ENCODE data around the gene SLIT3. TPM values are rescaled to one million over a fixed set of nuclear protein-coding genes. Genes with fewer than 3 reads are reported as not detected.

SLIT3 gene
- total RNA-seq, 2 experiments from 2014 or later: not detected

- H3K4me1 Mint-ChIP-seq (ENCODE audit: low read depth): peaks cover 25% of the 10 kb centered on the region
- peaks cover 4% of the 10 kb centered on the region for H3K27me3 Mint-ChIP-seq
- intact Hi-C loops (cut with DNase I, micrococcal nuclease): no loop called here
- no peaks in the 10 kb centered on the region for H3K4me1 ChIP-seq (ENCODE audit: insufficient read depth, low read length)
- no peak overlapping the region for H3K4me3 ChIP-seq (ENCODE audit: low read length)
- TF ChIP-seq, protein P1, sequence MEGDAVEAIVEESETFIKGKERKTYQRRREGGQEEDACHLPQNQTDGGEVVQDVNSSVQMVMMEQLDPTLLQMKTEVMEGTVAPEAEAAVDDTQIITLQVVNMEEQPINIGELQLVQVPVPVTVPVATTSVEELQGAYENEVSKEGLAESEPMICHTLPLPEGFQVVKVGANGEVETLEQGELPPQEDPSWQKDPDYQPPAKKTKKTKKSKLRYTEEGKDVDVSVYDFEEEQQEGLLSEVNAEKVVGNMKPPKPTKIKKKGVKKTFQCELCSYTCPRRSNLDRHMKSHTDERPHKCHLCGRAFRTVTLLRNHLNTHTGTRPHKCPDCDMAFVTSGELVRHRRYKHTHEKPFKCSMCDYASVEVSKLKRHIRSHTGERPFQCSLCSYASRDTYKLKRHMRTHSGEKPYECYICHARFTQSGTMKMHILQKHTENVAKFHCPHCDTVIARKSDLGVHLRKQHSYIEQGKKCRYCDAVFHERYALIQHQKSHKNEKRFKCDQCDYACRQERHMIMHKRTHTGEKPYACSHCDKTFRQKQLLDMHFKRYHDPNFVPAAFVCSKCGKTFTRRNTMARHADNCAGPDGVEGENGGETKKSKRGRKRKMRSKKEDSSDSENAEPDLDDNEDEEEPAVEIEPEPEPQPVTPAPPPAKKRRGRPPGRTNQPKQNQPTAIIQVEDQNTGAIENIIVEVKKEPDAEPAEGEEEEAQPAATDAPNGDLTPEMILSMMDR (IDR thresholded peaks at IDR 0.05): no peak
- ChIA-PET POLR2A (no interaction called here), CTCF (no interaction called here)
- no peak overlapping the region for H3K27ac Mint-ChIP-seq
- H3K36me3 ChIP-seq (ENCODE audit: insufficient read depth, low read length): no peaks in the 10 kb centered on the region
- no peaks in the 10 kb centered on the region for H3K36me3 Mint-ChIP-seq (ENCODE audit: low read depth)
- H3K9me3 Mint-ChIP-seq: no peaks in the 10 kb centered on the region
- H3K9me3 ChIP-seq (ENCODE audit: control insufficient read depth in 1 of 2, insufficient read depth in 1 of 2, low read length in 2 of 2): no peaks in the 10 kb centered on the region
- H3K27me3 ChIP-seq (ENCODE audit: control insufficient read depth in 1 of 2, insufficient read depth in 2 of 2, low read length in 2 of 2): peaks cover 0 to 3% of the 10 kb centered on the region in 2 experiments
- no peak for ATAC-seq (ENCODE audit: poor library complexity)
- H3K27ac ChIP-seq (ENCODE audit: low read depth in 1 of 2, low read length in 2 of 2): no peak overlapping the region
- no peak for DNase-seq
- no peak overlapping the region for H3K4me3 Mint-ChIP-seq
These were observed 453.3 kb downstream of the SLIT3 start for GRCh38 chr5:168847511-168848073.

- intact Hi-C loops (cut with DNase I, micrococcal nuclease): no loop called here
- no peaks in the 10 kb centered on the region for H3K9me3 Mint-ChIP-seq
- TF ChIP-seq, protein P1 (IDR thresholded peaks at IDR 0.05): no peak
- peaks cover 2% of the 10 kb centered on the region for H3K4me1 Mint-ChIP-seq (ENCODE audit: low read depth)
- no peaks in the 10 kb centered on the region for H3K36me3 Mint-ChIP-seq (ENCODE audit: low read depth)
- no peak overlapping the region for H3K4me3 Mint-ChIP-seq
- ATAC-seq (ENCODE audit: poor library complexity) (no peak), DNase-seq (no peak)
- no peak overlapping the region for H3K4me3 ChIP-seq (ENCODE audit: low read length)
- ChIA-PET CTCF (no interaction called here), POLR2A (no interaction called here)
- H3K27me3 Mint-ChIP-seq: peaks cover 4% of the 10 kb centered on the region
- no peak overlapping the region for H3K27ac Mint-ChIP-seq
- peaks cover 0 to 3% of the 10 kb centered on the region in 2 experiments for H3K27me3 ChIP-seq (ENCODE audit: control insufficient read depth in 1 of 2, insufficient read depth in 2 of 2, low read length in 2 of 2)
- H3K27ac ChIP-seq (ENCODE audit: low read depth in 1 of 2, low read length in 2 of 2): no peak overlapping the region
- peaks cover 0 to under 1% of the 10 kb centered on the region in 2 experiments for H3K9me3 ChIP-seq (ENCODE audit: control insufficient read depth in 1 of 2, insufficient read depth in 1 of 2, low read length in 2 of 2)
- H3K36me3 ChIP-seq (ENCODE audit: insufficient read depth, low read length): no peaks in the 10 kb centered on the region
- H3K4me1 ChIP-seq (ENCODE audit: insufficient read depth, low read length): no peaks in the 10 kb centered on the region
These were observed 456.0 kb downstream of the SLIT3 start for GRCh38 chr5:168844922-168845296.

DNA sequence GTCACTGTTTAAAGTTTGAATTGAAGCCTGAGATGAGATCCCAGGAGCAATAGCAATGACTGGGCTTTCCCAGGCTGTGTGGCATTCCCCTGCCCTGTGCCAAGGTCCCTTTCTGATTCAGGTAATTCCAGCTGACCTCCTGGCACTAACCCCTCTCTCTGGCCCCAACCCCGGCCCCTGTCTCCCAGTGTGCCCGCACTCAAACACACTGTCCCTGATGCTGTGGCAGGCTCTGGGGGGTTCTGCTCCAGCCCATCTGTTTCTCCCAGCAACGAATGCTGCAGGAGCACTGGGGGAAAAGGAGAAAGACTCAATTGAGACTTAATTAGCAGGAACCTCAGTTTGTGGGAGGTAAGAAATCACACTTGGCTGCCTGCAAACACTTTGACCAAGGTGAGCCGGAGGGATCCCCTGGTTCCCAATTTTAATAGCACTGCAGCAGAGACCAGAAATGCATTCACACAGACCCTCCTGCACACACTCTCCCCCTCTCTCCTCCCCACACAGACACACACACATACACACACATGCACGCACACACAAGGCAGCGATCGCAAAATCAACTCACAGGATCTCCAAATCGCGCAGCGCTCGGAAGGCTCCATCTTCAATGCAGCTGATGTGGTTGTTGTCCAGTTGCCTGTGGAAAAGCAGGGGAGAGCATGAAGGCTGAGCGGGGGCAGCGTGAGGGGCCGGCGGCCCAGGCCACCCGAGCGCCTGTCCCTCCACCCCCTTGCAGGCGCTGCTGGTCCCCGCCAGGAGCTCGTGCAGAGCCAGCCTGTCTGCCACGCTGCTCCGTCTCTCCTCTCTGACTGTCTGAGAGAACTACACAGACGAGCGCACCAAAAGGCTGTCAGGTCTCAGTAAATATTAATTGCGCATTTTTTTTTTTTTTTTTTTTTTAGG, 456.7 kb downstream of the SLIT3 start:
- no peak for DNase-seq
- intact Hi-C loops (cut with DNase I, micrococcal nuclease): no loop called here
- Histone ChIP-seq H3K4me3 (ENCODE audit: low read length) (no peak overlapping the region), H3K27me3 (ENCODE audit: control insufficient read depth in 1 of 2, insufficient read depth in 2 of 2, low read length in 2 of 2) (peaks cover 0 to 3% of the 10 kb centered on the region in 2 experiments), H3K4me1 (ENCODE audit: insufficient read depth, low read length) (no peaks in the 10 kb centered on the region), H3K27ac (ENCODE audit: low read depth in 1 of 2, low read length in 2 of 2) (no peak overlapping the region), H3K9me3 (ENCODE audit: control insufficient read depth in 1 of 2, insufficient read depth in 1 of 2, low read length in 2 of 2) (peaks cover 0 to 3% of the 10 kb centered on the region in 2 experiments), H3K36me3 (ENCODE audit: insufficient read depth, low read length) (no peaks in the 10 kb centered on the region)
- Mint-ChIP-seq H3K9me3 (no peaks in the 10 kb centered on the region), H3K27ac (no peak overlapping the region), H3K4me1 (ENCODE audit: low read depth) (no peaks in the 10 kb centered on the region), H3K4me3 (no peak overlapping the region), H3K36me3 (ENCODE audit: low read depth) (no peaks in the 10 kb centered on the region), H3K27me3 (peaks cover 4% of the 10 kb centered on the region)
- POLR2A ChIA-PET: no interaction called here
- CTCF ChIA-PET: no interaction called here
- TF ChIP-seq, protein P1 (IDR thresholded peaks at IDR 0.05): no peak
- ATAC-seq (ENCODE audit: poor library complexity): no peak
